GM23338 (cell line): ENCODE results near the gene PDS5A. TPM values are rescaled to one million over a fixed set of nuclear protein-coding genes. Genes with fewer than 3 reads are reported as not detected.

ENCODE experiments used
- ATAC-seq: fragments of 200-7000 bp; cut with Tn5 transposase; 3 replicates; pipeline ENCODE4 v1.9.1; 2020
- DNase-seq: peaks from one replicate; pipeline ENCODE4 v3.0.0-alpha.2; 2015; ENCODE audit warnings: low spot score
- H2AFZ ChIP-seq: fragments of 200-600 bp; sonication (generic); 2 replicates; pipeline ENCODE4 v1.8.0; 2016; ENCODE audit warnings: antibody characterized with exemption, mild to moderate bottlenecking, moderate library complexity
- H3F3A ChIP-seq: fragments of 200-600 bp; sonication (generic); replicated peaks from 2 replicates; pipeline ENCODE4 v1.8.0; 2017; ENCODE audit warnings: antibody characterized with exemption, mixed run types, low read depth
- H3K27ac ChIP-seq: fragments of 200-600 bp; sonication (generic); 2 replicates; pipeline ENCODE4 v1.6.1; 2016; ENCODE audit warnings: low read depth
- H3K27me3 ChIP-seq: fragments of 200-600 bp; sonication (generic); 2 replicates; pipeline ENCODE4 v1.8.0; 2016; ENCODE audit warnings: mild to moderate bottlenecking, mixed run types, moderate library complexity; ENCODE audit not compliant: insufficient read depth
- H3K36me3 ChIP-seq: fragments of 200-600 bp; sonication (generic); 2 replicates; pipeline ENCODE4 v1.8.0; 2016; ENCODE audit warnings: mild to moderate bottlenecking; ENCODE audit not compliant: insufficient read depth
- H3K4me1 ChIP-seq: fragments of 200-600 bp; sonication (generic); 2 replicates; pipeline ENCODE4 v1.8.0; 2016; ENCODE audit warnings: mild to moderate bottlenecking, moderate library complexity; ENCODE audit not compliant: insufficient read depth
- H3K4me2 ChIP-seq: fragments of 200-600 bp; sonication (generic); 2 replicates; pipeline ENCODE4 v1.7.1; 2017; ENCODE audit warnings: mixed run types
- H3K4me3 ChIP-seq: fragments of 200-600 bp; sonication (generic); 2 replicates; pipeline ENCODE4 v1.6.1; 2016; ENCODE audit warnings: mixed run types
- H3K79me2 ChIP-seq: fragments of 200-600 bp; sonication (generic); replicated peaks from 2 replicates; pipeline ENCODE4 v1.8.0; 2017; ENCODE audit warnings: mild to moderate bottlenecking; ENCODE audit not compliant: insufficient read depth
- H3K9me2 ChIP-seq: fragments of 200-600 bp; sonication (generic); 2 replicates; pipeline ENCODE4 v1.8.0; 2017; ENCODE audit not compliant: insufficient read depth
- H4K20me1 ChIP-seq: fragments of 200-600 bp; sonication (generic); replicated peaks from 2 replicates; pipeline ENCODE4 v1.8.0; 2017; ENCODE audit warnings: mild to moderate bottlenecking; ENCODE audit not compliant: insufficient read depth
- H3K27ac Mint-ChIP-seq: 2 replicates; pipeline ENCODE4 v1.8.0; 2020; ENCODE audit warnings: inconsistent platforms, mild to moderate bottlenecking, moderate library complexity, mixed read lengths
- H3K27me3 Mint-ChIP-seq: 3 replicates; pipeline ENCODE4 v1.8.0; 2022; ENCODE audit warnings: low read depth, mild to moderate bottlenecking, moderate library complexity, mixed read lengths, inconsistent platforms; ENCODE audit not compliant: insufficient read depth, poor library complexity
- H3K36me3 Mint-ChIP-seq: 3 replicates; pipeline ENCODE4 v1.8.0; 2021; ENCODE audit warnings: low read depth, mild to moderate bottlenecking, inconsistent platforms, moderate library complexity, mixed read lengths
- H3K4me1 Mint-ChIP-seq: 3 replicates; pipeline ENCODE4 v1.8.0; 2020; ENCODE audit warnings: mild to moderate bottlenecking, inconsistent platforms, mixed read lengths
- H3K4me3 Mint-ChIP-seq: 3 replicates; pipeline ENCODE4 v1.8.0; 2021; ENCODE audit warnings: moderate library complexity, mild to moderate bottlenecking, inconsistent platforms, mixed read lengths
- H3K9me3 Mint-ChIP-seq: 3 replicates; pipeline ENCODE4 v1.8.0; 2020; ENCODE audit warnings: moderate library complexity, mild to moderate bottlenecking, inconsistent platforms, mixed read lengths
- EZH2phosphoT487 ChIP-seq: fragments of 200-600 bp; sonication (generic); IDR thresholded peaks from one replicate; pipeline ENCODE4 v1.8.1; 2018; ENCODE audit warnings: antibody characterized with exemption; ENCODE audit not compliant: unreplicated experiment
- NANOG ChIP-seq: IDR thresholded peaks from 2 replicates; pipeline ENCODE4 v1.6.1; 2016; ENCODE audit warnings: antibody characterized with exemption, borderline replicate concordance
- ZNF331 ChIP-seq: fragments of 250-450 bp; sonication (Bioruptor Pico); IDR thresholded peaks from 2 replicates; pipeline ENCODE4 v1.5.0; 2020; ENCODE audit warnings: low read depth, mild to moderate bottlenecking, moderate library complexity
- polyA plus RNA-seq: library from polyadenylated mRNA; unstranded; fragments of >200 nt; fragmentation: Nextera tagmentation; extraction: Ambion mirVana; gene quantifications from 2 replicates; pipeline ENCODE4 v1.2.1, GENCODE V29; 2016
- total RNA-seq: library from RNA; depleted of rRNA; stranded (reverse); fragments of >200 nt; shearing (Covaris generic); gene quantifications from 2 replicates; pipeline ENCODE4 v1.2.3, GENCODE V29; 2014
- TF ChIP-seq, protein P1 (sequence below): fragments of 250-450 bp; sonication (Bioruptor Pico); IDR thresholded peaks from 2 replicates; pipeline ENCODE4 v1.5.0; 2020; ENCODE audit warnings: mild to moderate bottlenecking, moderate library complexity

PDS5A gene
- total and polyA plus RNA-seq, 2 experiments from 2014 or later: 22.1 to 91.9 TPM

DNA sequence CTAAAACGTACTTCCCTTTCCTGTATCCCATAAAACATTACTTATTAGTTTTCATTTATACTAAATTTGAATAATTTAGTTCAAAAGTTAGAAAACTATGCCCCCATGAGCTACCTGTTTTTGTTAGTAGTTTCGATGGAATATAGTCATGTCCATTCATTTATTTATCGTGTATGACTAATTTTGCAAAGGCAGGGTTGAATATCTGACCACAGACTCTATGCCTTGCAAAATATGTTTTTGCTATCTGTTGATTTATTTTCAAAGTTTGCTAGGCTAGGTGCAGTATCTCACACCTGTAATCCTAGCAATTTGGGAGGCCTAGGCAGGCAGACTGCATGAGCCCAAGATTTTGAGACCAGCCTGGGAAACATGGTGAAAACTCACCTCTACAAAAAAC is 78.4 kb downstream of the PDS5A start (continued):
- TF ChIP-seq, protein P1, sequence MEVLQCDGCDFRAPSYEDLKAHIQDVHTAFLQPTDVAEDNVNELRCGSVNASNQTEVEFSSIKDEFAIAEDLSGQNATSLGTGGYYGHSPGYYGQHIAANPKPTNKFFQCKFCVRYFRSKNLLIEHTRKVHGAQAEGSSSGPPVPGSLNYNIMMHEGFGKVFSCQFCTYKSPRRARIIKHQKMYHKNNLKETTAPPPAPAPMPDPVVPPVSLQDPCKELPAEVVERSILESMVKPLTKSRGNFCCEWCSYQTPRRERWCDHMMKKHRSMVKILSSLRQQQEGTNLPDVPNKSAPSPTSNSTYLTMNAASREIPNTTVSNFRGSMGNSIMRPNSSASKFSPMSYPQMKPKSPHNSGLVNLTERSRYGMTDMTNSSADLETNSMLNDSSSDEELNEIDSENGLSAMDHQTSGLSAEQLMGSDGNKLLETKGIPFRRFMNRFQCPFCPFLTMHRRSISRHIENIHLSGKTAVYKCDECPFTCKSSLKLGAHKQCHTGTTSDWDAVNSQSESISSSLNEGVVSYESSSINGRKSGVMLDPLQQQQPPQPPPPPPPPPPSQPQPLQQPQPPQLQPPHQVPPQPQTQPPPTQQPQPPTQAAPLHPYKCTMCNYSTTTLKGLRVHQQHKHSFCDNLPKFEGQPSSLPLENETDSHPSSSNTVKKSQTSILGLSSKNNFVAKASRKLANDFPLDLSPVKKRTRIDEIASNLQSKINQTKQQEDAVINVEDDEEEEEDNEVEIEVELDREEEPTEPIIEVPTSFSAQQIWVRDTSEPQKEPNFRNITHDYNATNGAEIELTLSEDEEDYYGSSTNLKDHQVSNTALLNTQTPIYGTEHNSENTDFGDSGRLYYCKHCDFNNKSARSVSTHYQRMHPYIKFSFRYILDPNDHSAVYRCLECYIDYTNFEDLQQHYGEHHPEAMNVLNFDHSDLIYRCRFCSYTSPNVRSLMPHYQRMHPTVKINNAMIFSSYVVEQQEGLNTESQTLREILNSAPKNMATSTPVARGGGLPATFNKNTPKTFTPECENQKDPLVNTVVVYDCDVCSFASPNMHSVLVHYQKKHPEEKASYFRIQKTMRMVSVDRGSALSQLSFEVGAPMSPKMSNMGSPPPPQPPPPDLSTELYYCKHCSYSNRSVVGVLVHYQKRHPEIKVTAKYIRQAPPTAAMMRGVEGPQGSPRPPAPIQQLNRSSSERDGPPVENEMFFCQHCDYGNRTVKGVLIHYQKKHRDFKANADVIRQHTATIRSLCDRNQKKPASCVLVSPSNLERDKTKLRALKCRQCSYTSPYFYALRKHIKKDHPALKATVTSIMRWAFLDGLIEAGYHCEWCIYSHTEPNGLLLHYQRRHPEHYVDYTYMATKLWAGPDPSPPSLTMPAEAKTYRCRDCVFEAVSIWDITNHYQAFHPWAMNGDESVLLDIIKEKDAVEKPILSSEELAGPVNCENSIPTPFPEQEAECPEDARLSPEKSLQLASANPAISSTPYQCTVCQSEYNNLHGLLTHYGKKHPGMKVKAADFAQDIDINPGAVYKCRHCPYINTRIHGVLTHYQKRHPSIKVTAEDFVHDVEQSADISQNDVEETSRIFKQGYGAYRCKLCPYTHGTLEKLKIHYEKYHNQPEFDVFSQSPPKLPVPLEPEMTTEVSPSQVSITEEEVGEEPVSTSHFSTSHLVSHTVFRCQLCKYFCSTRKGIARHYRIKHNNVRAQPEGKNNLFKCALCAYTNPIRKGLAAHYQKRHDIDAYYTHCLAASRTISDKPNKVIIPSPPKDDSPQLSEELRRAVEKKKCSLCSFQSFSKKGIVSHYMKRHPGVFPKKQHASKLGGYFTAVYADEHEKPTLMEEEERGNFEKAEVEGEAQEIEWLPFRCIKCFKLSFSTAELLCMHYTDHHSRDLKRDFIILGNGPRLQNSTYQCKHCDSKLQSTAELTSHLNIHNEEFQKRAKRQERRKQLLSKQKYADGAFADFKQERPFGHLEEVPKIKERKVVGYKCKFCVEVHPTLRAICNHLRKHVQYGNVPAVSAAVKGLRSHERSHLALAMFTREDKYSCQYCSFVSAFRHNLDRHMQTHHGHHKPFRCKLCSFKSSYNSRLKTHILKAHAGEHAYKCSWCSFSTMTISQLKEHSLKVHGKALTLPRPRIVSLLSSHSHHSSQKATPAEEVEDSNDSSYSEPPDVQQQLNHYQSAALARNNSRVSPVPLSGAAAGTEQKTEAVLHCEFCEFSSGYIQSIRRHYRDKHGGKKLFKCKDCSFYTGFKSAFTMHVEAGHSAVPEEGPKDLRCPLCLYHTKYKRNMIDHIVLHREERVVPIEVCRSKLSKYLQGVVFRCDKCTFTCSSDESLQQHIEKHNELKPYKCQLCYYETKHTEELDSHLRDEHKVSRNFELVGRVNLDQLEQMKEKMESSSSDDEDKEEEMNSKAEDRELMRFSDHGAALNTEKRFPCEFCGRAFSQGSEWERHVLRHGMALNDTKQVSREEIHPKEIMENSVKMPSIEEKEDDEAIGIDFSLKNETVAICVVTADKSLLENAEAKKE (CRISPR knock-in tag): no peak

DNA sequence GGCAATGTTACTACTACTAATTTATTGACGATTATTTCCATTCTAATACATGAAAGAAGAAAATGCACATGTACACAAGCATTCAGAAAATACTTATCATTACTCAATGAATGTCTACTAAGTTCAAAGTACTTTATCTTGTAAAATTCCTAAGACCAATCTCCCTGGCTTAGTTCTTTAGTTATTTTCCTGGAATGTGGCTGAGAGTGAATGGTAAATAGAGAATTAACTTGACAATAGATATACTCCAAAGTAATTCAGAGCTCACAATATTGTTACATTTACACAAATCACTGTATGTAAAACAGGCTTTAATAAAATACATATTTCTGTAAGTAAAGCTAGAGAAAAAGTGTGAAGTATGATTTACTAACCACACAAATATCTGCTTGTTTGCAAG is 79.7 kb downstream of the PDS5A start:
- Histone ChIP-seq H3K27me3 (no peaks in the 10 kb centered on the region), H3K79me2 (no peaks in the 10 kb centered on the region), H3K27ac (peak overlapping the region; percentile 64), H3F3A (no peaks in the 10 kb centered on the region), H3K9me2 (no peaks in the 10 kb centered on the region), H3K36me3 (peaks cover 26% of the 10 kb centered on the region; the same call in 1 of the 2 replicates), H2AFZ (no peak overlapping the region), H3K4me2 (0 out of 2 replicates have a peak overlapping the region, but pooled peaks have one; percentile 4), H3K4me3 (no peak overlapping the region), H4K20me1 (no peaks in the 10 kb centered on the region), H3K4me1 (peaks cover 13% of the 10 kb centered on the region; the same call in 1 of the 2 replicates)
- ATAC-seq (no peak), DNase-seq (peak; percentile 38)
- no peak for TF ChIP-seq ZNF331 (CRISPR knock-in tag)
- peak; percentile 60; the same call in 1 of the 2 replicates for TF ChIP-seq NANOG
- Mint-ChIP-seq H3K9me3 (no peaks in the 10 kb centered on the region), H3K4me1 (peaks cover 19% of the 10 kb centered on the region), H3K27ac (peak overlapping the region; percentile 57), H3K4me3 (no peak overlapping the region), H3K27me3 (no peaks in the 10 kb centered on the region), H3K36me3 (peaks cover 70% of the 10 kb centered on the region)

DNA sequence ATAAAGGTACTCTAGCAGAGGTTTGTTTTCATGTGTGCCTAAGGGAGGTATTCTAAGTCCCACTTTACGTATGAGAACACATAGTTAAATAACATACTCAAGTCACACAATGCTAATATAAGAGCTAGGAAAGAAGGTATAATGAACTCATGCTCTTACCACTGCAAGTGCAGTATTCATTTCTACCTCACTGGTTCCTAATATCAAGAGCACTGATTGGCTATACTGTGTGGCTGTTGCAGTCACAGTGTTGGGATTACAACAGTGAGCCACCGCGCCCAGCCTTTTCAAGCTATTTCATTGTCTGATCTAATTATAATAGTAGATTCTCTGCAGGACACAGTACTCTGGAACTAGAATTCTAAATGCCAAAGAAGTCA is 84.0 kb downstream of the PDS5A start:
- DNase-seq (no peak), ATAC-seq (no peak)
- H3K36me3 Mint-ChIP-seq: peaks cover 50% of the 10 kb centered on the region
- Histone ChIP-seq H3K4me1 (peaks cover 20% of the 10 kb centered on the region), H4K20me1 (no peaks in the 10 kb centered on the region), H3K4me2 (no peak overlapping the region), H3K4me3 (no peak overlapping the region), H3K27ac (no peak overlapping the region), H2AFZ (no peak overlapping the region), H3F3A (no peaks in the 10 kb centered on the region), H3K79me2 (no peaks in the 10 kb centered on the region), H3K36me3 (peaks cover 18% of the 10 kb centered on the region; the same call in 1 of the 2 replicates), H3K27me3 (no peaks in the 10 kb centered on the region), H3K9me2 (no peaks in the 10 kb centered on the region)
- no peaks in the 10 kb centered on the region for H3K9me3 Mint-ChIP-seq
- H3K4me1 Mint-ChIP-seq: peaks cover 30% of the 10 kb centered on the region
- no peak overlapping the region for H3K4me3 Mint-ChIP-seq
- no peak overlapping the region for H3K27ac Mint-ChIP-seq
- H3K27me3 Mint-ChIP-seq: no peaks in the 10 kb centered on the region
- TF ChIP-seq EZH2phosphoT487: no peak
- TF ChIP-seq, protein P1 (CRISPR knock-in tag): no peak
